HG02763 (cell line): Measurements from ENCODE around the gene STIM1.

Source experiments
- ATAC-seq: cut with Tn5 transposase; IDR thresholded peaks from one replicate; pipeline ENCODE4 v1.9.1; 2021; ENCODE audit warnings: mild to moderate bottlenecking, moderate library complexity; ENCODE audit not compliant: unreplicated experiment

Gene STIM1

GRCh38 chr11:3944198-3944597 lies 88.7 kb downstream of the STIM1 start:
- ATAC-seq, result no peak

- ATAC-seq, result no peak
Measured at GRCh38 chr11:3946455-3947017, 91.1 kb downstream of the STIM1 start.

DNA sequence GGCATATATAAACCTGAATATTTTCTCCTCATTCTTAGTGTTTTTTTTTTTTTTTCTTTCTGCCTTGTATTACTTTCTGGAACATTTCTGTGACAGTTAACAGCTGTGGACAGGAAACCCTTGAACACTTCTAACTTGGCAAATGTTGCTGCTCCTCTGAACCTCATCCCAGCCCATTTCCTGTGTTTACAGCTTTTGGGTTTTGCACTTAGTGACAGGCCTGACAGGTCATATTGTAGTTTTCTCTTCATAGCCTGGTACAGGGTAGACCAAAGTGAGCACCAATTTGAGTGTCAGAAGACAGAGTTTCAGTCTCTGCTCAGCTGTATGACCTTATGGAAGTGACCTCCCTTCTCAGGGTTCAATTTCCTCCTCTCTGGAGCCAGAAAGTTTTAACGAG lies 91.6 kb downstream of the STIM1 start:
- peak; percentile 63 for ATAC-seq

DNA sequence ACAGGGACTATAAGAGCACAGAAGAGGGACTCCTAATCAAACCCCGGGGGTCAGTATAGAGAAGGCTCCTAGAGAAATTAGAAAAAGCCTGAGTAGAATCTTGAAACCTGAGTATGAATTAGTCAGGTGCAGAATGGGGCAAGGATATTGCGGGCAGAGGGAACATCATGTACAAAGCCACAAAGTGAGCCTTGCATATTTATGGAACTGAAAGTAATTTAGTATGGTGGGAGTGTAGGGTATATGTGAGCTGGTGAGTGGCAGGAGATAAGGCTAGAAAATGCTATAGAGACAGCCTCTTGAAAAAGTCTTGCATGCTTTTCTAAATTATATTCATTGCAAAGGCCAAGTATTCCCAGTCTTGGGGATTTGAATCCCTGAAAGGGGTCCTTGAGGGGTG lies 93.7 kb downstream of the STIM1 start:
- no peak for ATAC-seq

DNA sequence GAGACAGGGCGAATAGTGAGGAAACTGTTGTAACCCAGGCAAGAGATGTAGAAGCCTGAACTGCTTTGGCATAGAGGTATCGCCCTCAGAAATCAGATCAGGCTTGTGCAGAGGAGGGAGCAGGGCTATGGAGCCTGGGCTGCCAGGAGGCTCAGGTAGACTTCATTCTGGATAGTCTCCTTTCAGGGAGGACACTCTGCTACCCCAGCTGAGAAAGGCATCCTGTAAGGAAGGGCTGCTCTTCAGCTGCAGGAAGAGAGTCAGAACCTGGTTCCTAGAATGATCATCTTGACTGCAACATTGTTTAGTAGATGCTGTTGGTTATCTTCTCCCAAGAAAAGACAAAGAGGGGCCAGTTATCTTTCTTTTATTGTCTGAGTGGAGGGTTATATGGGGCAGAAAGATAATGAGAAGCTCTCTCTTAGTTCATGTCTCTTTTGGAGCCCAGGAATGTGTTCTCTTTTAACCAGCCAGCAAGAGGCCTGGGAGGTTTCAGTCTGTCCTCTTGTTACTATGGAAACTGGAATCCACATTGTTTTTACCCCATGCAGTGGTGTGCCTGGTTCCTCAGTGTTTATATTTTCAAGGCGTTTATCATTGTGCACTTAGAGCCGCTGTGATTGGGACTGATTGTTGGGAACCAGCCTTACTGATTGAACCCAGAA lies 95.7 kb downstream of the STIM1 start:
- ATAC-seq, result no peak

GRCh38 chr11:3952715-3953114 lies 97.3 kb downstream of the STIM1 start:
- no peak for ATAC-seq

- ATAC-seq, result no peak
Measured at GRCh38 chr11:3953327-3953726, 97.9 kb downstream of the STIM1 start.

DNA sequence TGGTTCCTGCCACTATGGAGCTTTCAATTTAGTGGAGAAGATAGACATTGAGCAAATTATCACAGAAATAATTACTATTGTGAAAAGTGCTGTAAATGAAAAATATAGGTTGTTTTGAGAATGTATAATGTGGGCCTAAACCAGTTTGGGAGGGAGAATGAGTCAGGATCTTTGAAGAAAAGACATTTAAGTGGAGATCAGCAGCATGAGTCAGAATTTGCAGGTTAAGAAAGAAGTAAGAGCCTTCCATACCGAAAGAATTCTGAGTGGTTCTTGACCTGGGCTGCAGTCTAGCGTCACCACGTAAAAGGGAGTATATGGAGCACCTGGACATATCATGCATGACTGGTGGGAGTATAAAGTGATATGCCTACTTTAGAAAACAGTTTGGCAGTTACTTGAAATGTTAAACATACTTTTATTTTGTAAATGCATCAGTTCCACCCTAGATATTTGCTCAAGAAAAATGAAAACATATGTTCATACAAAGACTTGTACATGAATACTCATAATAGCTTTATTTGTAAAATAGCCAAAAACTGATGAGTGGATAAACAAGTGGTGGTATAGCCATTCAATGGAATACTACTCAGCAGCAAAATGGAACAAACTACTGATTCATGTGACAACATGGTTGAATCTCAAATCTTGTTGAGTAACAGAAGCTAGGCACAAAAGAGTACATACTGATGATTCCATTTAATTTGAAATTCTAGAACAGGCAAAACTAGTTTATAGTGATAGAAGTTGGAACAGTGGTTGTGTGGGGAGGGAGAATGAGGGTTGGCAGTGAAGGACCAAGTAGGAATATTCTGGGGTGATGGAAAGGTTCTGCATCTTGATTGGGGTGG lies 99.2 kb downstream of the STIM1 start:
- no peak for ATAC-seq

GRCh38 chr11:3955299-3955665 lies 99.8 kb downstream of the STIM1 start:
- no peak for ATAC-seq

- ATAC-seq, result no peak
Measured at GRCh38 chr11:3956038-3956437, 100.6 kb downstream of the STIM1 start.

DNA sequence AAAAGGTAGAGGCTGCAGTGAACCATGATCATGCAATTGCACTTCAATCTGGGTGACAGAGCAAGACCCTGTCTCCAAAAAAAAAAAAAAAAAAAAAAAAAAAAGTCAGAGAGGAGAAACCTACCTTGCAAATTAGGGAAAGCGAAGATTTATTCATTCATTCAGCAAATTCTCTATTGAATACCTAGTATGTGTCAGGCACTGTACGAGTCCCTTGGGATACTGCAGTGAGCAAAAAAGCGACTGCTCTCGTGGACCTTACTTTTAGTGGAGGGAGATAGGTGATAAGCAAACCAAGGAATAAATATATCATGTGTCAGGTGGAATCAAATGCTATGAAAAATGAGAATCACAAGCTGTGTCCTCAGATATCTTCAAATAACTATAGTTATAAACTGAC lies 101.3 kb downstream of the STIM1 start:
- ATAC-seq, result no peak

- no peak for ATAC-seq
Measured at GRCh38 chr11:3957437-3957836, 102.0 kb downstream of the STIM1 start.

GRCh38 chr11:3958281-3958680 lies 102.8 kb downstream of the STIM1 start:
- no peak for ATAC-seq

GRCh38 chr11:3959015-3959902 lies 103.8 kb downstream of the STIM1 start:
- ATAC-seq, result no peak

DNA sequence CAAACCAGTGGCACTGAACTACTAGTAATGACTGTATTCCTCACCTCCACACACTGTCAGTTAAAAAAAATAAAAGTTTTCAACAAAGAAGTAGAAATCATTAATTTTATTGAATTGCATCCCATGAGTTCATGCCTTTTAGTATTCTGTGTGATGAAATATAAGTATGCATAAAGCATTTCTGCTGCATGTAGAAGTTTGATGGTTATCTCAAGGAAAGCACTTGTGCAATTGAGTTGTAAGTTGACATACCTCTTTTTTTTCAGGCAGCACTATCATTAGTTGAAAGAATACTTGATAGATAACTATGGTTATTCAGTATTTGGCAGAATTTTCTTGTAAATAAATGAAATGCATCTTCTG lies 104.4 kb downstream of the STIM1 start:
- no peak for ATAC-seq

GRCh38 chr11:3962406-3962840 lies 107.0 kb downstream of the STIM1 start:
- ATAC-seq, result no peak

GRCh38 chr11:3964056-3964455 lies 108.6 kb downstream of the STIM1 start:
- ATAC-seq, result no peak

DNA sequence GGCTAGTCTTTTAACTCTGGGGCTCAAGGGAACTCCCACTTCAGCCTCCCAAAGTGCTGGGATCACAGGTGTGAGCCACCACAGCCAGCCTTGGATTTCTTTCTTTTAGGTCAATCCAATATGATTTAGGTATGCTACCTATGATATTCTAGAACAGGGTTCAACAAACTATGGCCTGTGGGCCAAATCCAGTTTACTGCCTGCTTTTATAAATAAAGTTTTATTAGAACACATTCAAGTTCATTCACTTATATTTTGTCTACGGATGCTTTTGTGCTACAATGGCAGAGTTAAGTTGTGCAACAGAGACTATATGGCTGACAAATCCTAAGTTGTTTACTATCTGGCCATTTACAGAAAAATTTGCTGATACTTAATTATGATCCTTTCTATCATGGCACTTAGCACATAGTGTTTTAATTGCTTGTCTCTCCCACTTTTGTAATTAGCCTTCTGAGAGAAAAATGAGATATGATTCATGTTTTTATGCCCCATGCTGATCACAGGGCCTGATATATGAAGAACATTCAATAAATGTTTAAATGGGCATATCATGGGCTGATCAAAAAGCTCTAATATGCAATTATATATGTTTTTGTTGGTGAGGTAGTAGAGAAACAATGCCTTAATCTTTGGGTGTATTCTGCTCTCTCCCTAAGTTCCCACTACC lies 109.6 kb downstream of the STIM1 start:
- ATAC-seq, result no peak

GRCh38 chr11:3967695-3968094 lies 112.2 kb downstream of the STIM1 start:
- ATAC-seq, result no peak

DNA sequence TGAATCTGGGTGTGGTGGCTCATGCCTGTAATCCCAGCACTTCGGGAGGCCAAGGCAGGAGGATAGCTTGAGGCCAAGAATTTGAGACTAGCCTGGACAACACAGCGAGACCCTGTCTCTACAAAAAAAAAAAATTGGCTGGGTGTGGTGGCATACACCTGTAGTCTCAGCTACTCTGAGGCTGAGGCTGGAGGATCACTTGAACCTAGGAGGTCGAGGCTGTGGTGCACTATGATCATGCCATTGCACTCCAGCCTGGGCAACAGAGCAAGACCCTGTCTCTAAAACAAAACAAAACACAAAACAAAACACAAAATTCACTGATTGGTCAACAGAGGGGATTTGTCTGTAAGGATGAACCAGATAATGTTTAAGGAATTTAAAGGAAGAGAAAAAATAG lies 113.7 kb downstream of the STIM1 start:
- ATAC-seq, result no peak

DNA sequence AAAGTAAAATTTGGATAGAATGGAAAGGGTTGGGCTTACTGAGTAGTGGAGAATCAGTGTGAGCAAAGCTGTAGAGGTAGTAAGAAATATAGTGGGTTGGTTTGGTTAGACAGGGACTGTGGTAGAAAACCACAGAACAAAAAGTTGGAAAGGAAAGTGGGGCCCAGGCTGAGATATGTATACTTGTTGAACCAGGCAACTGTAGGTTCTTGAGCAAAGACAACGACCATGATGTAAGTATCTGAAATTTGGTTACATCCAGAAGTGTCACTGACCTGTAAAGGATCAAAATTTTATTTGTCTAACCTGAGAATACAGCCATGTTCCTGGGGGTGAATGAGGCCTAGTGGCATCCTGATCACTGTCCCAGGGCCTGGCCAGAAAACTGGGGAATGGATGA lies 114.1 kb downstream of the STIM1 start:
- no peak for ATAC-seq
